HFF-Myc (cell line): Measurements from ENCODE around the gene VNN1.

ENCODE experiments used
- DNase-seq: peaks from one replicate; pipeline ENCODE4 v3.0.0-alpha.2; 2011; ENCODE audit warnings: low read depth; ENCODE audit errors: extremely low read depth
- H3K4me3 ChIP-seq: replicated peaks from 2 replicates; pipeline ENCODE4 v1.5.1; 2011; ENCODE audit warnings: low read depth, mild to moderate bottlenecking, control low read depth, low read length
- TF ChIP-seq, protein P1 (sequence below): IDR thresholded peaks from 2 replicates; pipeline ENCODE4 v1.5.1; 2012; ENCODE audit warnings: mild to moderate bottlenecking, low read depth, low read length, control low read depth; ENCODE audit errors: missing control alignments

Gene VNN1, protein sequence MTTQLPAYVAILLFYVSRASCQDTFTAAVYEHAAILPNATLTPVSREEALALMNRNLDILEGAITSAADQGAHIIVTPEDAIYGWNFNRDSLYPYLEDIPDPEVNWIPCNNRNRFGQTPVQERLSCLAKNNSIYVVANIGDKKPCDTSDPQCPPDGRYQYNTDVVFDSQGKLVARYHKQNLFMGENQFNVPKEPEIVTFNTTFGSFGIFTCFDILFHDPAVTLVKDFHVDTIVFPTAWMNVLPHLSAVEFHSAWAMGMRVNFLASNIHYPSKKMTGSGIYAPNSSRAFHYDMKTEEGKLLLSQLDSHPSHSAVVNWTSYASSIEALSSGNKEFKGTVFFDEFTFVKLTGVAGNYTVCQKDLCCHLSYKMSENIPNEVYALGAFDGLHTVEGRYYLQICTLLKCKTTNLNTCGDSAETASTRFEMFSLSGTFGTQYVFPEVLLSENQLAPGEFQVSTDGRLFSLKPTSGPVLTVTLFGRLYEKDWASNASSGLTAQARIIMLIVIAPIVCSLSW

DNA sequence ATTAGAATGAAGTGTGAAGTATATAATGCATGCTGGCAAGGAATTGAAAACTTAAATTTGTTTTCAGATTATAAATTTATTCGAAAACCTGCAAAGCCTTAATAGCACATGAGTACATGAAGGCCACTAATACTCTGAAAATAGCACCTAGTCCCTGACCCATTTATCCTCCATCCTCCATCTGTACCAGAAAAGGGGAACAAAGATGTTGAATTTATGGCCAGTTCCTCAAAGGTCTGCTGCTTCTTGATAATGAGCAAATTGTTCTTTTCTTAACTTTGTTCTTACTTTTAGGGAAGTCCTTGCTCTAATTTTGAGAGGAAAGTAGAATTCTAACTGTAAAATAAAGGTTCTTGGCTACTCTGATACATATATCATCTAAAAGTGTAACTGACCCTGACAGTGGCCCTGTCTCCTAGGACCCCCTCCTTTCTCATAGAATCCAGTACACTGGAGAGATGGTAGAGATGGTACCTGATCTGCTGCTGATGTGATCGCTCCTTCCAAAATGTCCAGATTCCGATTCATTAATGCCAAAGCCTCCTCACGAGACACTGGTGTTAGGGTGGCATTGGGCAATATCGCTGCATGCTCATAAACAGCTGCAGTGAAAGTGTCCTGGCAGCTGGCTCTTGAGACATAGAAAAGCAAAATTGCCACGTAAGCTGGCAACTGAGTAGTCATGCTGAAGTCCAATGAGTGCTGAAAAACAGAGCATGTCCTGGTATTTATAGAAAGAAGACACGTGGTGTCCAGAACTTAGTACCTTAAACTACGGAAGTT is at the start of gene VNN1:
Gene VNN1 (minus strand): TSS at position 704 of the 783 bp plus-strand sequence. CDS start 20 bp downstream, at position 684.
- TF ChIP-seq, protein P1, sequence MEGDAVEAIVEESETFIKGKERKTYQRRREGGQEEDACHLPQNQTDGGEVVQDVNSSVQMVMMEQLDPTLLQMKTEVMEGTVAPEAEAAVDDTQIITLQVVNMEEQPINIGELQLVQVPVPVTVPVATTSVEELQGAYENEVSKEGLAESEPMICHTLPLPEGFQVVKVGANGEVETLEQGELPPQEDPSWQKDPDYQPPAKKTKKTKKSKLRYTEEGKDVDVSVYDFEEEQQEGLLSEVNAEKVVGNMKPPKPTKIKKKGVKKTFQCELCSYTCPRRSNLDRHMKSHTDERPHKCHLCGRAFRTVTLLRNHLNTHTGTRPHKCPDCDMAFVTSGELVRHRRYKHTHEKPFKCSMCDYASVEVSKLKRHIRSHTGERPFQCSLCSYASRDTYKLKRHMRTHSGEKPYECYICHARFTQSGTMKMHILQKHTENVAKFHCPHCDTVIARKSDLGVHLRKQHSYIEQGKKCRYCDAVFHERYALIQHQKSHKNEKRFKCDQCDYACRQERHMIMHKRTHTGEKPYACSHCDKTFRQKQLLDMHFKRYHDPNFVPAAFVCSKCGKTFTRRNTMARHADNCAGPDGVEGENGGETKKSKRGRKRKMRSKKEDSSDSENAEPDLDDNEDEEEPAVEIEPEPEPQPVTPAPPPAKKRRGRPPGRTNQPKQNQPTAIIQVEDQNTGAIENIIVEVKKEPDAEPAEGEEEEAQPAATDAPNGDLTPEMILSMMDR, result no peak
- no peak within 1 kb of the TSS for H3K4me3 ChIP-seq
- no peak for DNase-seq

DNA sequence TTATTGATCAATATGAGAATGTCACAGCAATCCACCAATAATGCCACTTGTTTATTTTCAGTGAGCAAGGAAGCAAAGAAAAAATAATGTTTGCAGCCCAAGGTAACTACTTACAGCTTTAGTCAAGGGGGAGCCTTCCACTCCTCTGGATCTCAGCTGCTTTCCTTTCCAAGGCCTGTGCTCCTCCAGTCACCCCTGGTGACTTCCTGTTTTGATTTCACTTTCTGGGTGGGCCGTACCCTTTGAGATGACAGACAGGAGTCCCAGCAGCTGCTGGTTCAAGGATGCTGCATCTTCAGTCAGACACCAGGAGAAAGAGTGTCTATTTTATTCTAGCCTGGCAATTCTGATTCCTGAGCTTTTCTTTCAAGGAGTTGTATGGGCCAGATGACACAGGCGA is 49.4 kb upstream of the VNN1 start:
- TF ChIP-seq, protein P1, result no peak
- DNase-seq, result no peak
- H3K4me3 ChIP-seq, result no peak overlapping the region

DNA sequence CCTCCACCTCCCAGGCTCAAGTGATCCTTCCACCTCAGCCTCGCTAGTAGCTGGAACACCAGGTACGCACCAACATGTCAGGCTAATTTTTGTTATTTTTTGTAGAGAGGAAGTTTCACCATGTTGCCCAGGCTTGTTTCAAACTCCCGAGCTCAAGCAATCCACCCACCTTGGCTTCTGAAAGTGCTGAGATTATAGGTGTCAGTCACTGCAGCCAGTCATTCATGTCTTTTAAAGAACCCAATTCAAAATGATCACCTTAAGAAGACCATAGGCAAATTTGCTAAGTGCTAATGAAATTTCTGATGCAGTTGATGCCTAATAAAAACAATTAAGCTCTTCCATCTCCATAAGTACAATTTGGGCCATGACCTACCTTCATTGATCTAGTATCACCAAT is 46.4 kb upstream of the VNN1 start:
- no peak overlapping the region for H3K4me3 ChIP-seq
- TF ChIP-seq, protein P1, result no peak
- DNase-seq, result no peak

DNA sequence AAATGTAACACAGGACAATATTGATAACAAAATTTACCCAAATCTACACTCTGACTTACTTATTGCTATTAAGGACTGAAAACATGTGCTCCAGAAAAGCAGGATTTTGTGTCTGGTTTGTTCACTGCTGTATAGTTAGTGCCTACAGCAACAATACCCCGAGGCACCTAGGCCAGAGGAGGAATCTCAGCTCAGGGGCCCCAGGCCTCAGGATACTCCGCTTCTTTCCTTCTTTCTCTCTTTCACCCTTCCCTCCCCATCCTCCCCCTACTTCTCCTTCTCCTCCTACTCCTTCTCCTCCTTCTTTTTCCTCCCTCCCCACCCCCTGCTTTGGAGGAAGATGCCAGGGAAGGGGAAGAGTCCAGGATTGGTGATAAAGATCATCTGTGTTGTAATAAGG is 44.8 kb upstream of the VNN1 start:
- TF ChIP-seq, protein P1, result no peak
- H3K4me3 ChIP-seq, result no peak overlapping the region
- DNase-seq, result no peak

DNA sequence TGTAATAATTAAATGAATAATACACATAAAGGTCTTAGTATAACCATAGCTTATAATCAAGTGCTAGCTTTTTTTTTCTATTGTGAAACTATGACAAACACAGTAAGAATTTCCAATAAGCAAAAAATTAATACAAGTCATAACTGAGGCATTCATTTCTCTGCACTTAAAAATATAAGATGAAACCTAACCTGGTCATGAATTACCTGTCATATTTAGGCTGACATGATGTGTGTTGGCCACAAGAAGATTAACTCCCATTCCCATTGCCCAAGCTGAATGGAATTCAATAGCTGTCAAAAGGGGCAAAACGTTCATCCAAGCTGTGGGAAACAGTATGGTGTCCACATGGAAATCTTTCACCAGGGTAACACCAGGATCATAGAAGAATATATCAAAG is 38.4 kb upstream of the VNN1 start:
- H3K4me3 ChIP-seq, result no peak overlapping the region
- no peak for DNase-seq
- TF ChIP-seq, protein P1, result no peak

DNA sequence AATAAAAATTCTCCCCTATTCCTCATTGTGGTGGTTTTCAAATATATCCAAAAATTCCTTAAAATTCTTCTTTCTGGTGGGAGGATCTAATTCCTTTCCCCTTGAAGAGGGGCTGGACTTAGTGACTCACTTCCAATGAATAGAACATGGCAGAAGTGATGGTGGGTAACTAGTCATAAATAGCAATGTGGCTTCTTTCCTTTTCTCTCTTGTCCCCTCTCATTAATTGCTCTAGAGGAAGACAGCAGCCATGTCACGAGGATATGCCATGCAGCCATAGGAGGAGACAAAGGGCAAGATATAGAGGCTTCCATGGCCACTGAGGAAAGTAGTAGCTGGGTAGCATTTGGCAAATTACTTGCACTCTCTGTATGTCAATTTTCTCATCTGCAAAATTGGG is 38.0 kb upstream of the VNN1 start:
- no peak overlapping the region for H3K4me3 ChIP-seq
- TF ChIP-seq, protein P1, result no peak
- no peak for DNase-seq
